Urinary bladder (tissue), 4 donors: ENCODE data around the gene HVCN1. TPM values are rescaled to one million over a fixed set of nuclear protein-coding genes. Genes with fewer than 3 reads are reported as not detected.

ENCODE experiments used
- DNase-seq: peaks from one replicate; pipeline ENCODE4 v3.0.0-alpha.2; 2015; ENCODE audit errors: extremely low spot score
- H3K27ac ChIP-seq: one replicate; pipeline ENCODE4 v1.5.1; 2013; ENCODE audit warnings: low read depth, mild to moderate bottlenecking, moderate library complexity
- H3K36me3 ChIP-seq: one replicate; pipeline ENCODE4 v1.6.1; 2013; ENCODE audit warnings: mild to moderate bottlenecking, moderate library complexity; ENCODE audit not compliant: insufficient read depth
- H3K4me1 ChIP-seq: one replicate; pipeline ENCODE4 v1.6.1; 2013; ENCODE audit warnings: mild to moderate bottlenecking, moderate library complexity; ENCODE audit not compliant: insufficient read depth
- H3K4me3 ChIP-seq: one replicate; pipeline ENCODE4 v1.5.1; 2013; ENCODE audit warnings: low read depth, low read length
- WGBS: extraction: QIAGEN DNeasy Blood & Tissue Kit; methylation state at CpG from one replicate; pipeline ENCODE4 v1.1.7; 2013; 5-methylcytosine and 5-hydroxymethylcytosine counted together
- polyA plus RNA-seq: library from polyadenylated mRNA; stranded (reverse); fragments of 200-250 nt; gene quantifications from one replicate; pipeline ENCODE4 v1.2.3, GENCODE V29; 2013
- total RNA-seq: library from RNA; depleted of rRNA; stranded (reverse); fragments of >200 nt; gene quantifications from one replicate; pipeline ENCODE4 v1.2.3, GENCODE V29; 2014
- donor health status: healthy with polysubstance abuse.
- donor health status: healthy.

Gene HVCN1
- total and polyA plus RNA-seq, 2 donors, result 9.7 to 9.9 TPM

DNA sequence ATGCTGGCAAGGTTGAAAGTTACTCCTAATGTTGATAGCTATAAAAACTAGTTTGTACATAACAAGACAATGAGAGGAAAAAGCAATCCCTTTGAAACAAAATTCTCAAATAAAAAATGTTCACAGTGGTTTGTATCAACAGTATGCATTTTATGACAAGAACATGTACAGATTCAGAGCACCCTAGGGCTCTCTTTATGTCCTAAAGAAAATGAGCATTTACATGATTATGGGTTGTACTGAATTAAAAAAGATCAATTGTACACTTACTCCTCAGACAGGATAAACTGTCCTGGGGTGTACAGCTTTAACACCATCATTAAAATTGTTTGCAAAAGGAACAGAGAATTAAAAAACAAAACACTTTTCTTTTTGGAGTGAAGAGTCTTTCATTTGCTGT lies 31.6 kb upstream of the HVCN1 start:
- Histone ChIP-seq H3K4me3 (no peak overlapping the region), H3K36me3 (peaks cover 3% of the 10 kb centered on the region), H3K27ac (no peak overlapping the region), H3K4me1 (no peaks in the 10 kb centered on the region)
- DNase-seq, result no peak

DNA sequence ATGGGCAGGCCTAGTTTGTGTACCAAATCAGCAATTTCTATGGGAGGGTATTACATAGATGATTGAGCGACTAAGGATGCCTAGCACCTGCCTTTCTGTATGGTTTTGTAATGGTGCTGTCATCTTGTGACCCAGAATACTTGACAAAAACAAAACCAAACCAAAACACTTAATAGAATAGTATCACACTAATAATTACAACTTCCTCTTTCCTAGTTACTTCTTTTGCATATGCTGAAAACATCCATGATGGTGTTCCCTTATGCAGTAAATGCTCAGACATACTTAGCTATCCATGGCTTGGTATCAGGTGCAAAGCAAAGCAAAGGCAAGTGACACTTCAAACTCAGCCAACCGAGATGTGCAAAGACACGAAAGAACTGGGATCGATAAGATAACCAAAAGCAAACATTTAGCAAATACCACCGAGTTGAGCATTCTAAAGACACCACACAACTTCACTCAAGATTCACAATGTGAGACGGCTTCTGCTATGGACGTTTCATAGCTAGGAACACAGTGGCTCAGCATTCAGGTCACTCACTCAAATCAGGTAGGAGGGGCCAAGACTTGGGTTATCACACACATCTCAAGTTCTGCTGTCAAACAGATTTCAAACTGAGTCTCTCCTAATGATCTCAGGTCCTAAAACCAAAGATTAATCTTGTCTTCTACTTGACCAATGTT lies 29.4 kb upstream of the HVCN1 start:
- DNase-seq, result no peak
- H3K27ac ChIP-seq, result no peak overlapping the region
- H3K4me1 ChIP-seq, result no peaks in the 10 kb centered on the region
- peaks cover 3% of the 10 kb centered on the region for H3K36me3 ChIP-seq
- H3K4me3 ChIP-seq, result no peak overlapping the region
- 90% methylated on average over 7 of the region's 7 CpGs for WGBS

DNA sequence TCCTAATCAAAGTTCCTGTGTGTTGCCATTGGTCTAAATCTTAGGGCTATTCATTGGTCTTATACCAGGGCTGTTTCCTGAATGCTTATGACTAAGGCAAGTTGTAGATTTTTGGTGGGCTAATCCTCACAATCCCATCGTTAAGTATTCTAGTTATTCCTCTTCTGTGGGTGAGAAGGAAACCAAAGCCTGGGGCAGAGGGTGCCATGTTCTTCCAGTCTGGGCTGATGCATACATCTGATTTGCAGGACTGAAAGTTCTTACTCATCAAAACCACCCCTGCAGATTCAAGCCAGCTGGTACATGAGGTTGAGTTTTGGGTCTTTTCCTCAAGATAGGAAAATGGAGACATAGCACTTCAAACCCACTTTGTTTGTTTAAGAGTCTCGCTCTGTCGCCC lies 28.1 kb upstream of the HVCN1 start:
- DNase-seq, result no peak
- no peak overlapping the region for H3K27ac ChIP-seq
- no peak overlapping the region for H3K4me3 ChIP-seq
- no peaks in the 10 kb centered on the region for H3K36me3 ChIP-seq
- WGBS, result 97% methylated on average over 3 of the region's 3 CpGs
- H3K4me1 ChIP-seq, result no peaks in the 10 kb centered on the region

DNA sequence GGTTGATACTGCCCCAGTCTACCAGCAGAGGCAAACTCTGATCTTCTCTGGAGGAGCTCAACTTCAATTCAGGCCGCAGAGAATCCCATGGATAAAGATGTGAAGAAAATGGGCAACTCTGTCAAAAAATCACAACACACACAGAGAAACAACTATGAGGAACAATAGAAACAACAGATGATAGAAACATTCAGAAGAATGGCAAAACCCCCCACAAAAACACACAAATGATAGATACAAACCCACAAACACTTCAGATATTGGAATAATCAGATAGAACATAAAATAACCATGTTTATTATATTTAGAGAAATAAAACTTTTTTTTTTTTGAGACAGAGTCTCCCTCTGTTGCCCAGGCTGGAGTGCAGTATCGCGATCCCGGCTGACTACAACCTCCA lies 20.0 kb upstream of the HVCN1 start:
- DNase-seq, result no peak
- WGBS, result 98% methylated on average over 4 of the region's 4 CpGs
- no peaks in the 10 kb centered on the region for H3K4me1 ChIP-seq
- no peaks in the 10 kb centered on the region for H3K36me3 ChIP-seq
- no peak overlapping the region for H3K4me3 ChIP-seq
- no peak overlapping the region for H3K27ac ChIP-seq

DNA sequence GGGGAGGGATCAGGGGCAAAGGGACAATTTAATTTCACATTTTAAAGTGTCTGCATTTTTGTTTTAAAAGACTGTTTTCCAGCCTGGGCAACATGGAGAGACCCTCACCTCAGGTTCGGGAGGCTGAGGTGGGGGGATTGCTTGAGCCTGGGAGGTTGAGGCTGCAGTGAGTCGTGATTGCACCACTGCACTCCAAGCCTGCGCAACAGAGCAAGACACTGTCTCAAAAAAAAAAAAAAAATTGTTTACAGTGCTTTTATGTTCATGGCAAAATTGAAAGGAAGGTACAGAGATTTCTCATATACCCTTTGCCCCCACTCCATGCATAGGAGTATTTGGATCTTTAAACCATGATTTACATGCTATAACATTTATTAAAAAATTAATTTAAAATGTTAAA lies 16.4 kb upstream of the HVCN1 start:
- Histone ChIP-seq H3K4me3 (no peak overlapping the region), H3K4me1 (no peaks in the 10 kb centered on the region), H3K36me3 (no peaks in the 10 kb centered on the region), H3K27ac (no peak overlapping the region)
- no peak for DNase-seq
- WGBS, result 64% methylated on average over 3 of the region's 3 CpGs

DNA sequence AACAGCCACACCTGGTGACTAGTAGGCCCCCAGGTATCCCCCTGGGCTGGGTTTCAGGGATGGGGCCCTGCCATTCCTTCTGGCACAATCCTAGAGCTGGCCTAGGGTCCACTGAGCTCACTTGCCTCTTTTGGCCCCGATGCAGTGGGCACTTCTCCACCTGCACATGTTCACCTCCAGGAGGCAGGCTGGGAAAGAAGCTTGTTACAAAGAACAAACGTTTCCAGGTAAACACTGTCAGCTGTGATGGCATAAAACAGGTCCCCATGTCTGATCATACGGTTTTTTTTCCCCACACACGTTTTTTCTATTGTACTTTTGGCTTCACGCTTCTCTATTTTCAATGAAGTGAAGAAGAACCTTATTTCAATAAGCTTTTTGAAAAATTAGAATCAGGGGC lies 15.8 kb upstream of the HVCN1 start:
- Histone ChIP-seq H3K27ac (no peak overlapping the region), H3K36me3 (no peaks in the 10 kb centered on the region), H3K4me1 (no peaks in the 10 kb centered on the region), H3K4me3 (no peak overlapping the region)
- no peak for DNase-seq
- WGBS, result 37% methylated on average over 5 of the region's 5 CpGs

DNA sequence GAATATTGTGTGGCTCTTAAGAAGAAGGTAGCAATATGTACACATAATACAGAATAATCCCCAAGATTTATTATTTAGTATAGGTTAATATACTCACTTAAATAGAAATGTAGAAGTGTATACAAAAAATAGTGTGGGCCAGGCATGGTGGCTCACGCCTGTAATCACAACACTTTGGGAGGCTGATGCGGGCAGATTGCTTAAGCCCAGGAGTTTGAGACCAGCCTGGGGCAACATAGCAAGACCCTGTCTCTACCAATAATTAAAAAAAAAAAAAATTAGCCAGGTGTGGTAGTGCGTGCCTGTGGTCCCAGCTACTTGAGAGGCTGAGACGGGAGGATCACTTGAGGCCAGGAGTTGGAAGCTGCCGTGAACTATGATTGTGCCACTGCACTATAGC lies 15.3 kb upstream of the HVCN1 start:
- no peaks in the 10 kb centered on the region for H3K4me1 ChIP-seq
- no peaks in the 10 kb centered on the region for H3K36me3 ChIP-seq
- 96% methylated on average over 5 of the region's 5 CpGs for WGBS
- H3K27ac ChIP-seq, result no peak overlapping the region
- no peak overlapping the region for H3K4me3 ChIP-seq
- DNase-seq, result no peak

DNA sequence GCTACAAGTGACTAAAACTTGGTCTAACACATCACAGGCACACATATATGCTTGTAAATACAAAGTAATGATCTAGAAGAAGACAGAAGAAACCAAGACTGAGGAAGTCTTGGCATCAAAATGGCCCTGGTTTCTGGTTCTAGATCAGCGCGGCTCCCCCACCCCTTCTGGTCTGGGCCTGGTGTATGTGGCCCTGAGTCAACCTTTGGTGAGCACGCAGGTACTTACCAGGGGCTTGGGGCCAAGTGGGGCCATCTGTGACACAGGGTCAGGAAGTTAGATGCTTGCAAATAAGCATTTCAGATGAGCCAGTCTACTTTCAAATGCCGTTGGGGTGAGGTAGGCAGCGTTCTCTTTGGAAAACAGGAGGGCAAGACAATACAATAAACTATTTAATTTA lies 13.2 kb upstream of the HVCN1 start:
- H3K36me3 ChIP-seq, result no peaks in the 10 kb centered on the region
- no peak overlapping the region for H3K27ac ChIP-seq
- H3K4me3 ChIP-seq, result no peak overlapping the region
- no peaks in the 10 kb centered on the region for H3K4me1 ChIP-seq
- WGBS, result 96% methylated on average over 5 of the region's 5 CpGs
- DNase-seq, result no peak

DNA sequence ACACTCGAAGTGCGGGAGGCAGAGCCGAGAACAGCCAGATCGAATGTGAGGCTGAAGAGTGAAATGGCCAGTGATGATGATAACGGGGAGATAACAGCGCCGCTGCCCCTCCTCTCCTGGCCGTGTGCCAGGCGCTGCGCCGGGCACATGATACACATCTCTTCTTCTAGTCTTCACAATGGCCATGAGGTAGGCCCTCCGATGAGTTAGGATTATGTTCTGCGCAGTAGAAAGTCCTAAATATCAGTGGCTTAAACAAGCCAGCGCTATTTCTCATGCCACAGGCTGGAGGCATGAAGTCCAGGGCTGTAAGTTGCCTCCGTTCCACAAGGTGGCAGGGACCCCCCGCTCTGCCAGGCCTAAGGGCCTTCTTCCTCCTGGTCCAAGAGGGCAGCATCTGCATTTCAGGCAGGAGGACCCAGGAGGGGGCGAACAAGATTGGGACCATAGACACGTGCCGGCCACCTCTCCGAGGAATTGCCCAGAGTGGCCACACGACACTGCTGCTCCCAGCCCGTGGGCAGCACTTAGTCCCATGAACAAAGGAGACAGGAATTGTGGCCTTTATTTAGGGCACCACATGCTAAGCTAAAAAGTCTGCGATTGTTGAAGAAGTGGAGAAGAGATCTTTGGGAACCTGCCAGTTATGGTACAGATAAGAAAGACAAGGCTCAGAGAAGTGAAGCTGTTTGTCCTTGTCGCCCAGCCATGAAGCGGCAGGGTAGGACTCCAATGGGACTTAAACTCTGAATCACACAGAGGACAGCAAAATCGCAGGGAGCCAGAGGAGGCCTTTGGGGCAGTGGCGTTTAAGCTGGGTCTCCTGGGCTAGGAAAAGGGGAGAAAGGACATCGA lies 10.9 kb upstream of the HVCN1 start:
- Histone ChIP-seq H3K4me1 (no peaks in the 10 kb centered on the region), H3K36me3 (no peaks in the 10 kb centered on the region), H3K4me3 (no peak overlapping the region), H3K27ac (no peak overlapping the region)
- 67% methylated on average over 28 of the region's 28 CpGs for WGBS
- no peak for DNase-seq

DNA sequence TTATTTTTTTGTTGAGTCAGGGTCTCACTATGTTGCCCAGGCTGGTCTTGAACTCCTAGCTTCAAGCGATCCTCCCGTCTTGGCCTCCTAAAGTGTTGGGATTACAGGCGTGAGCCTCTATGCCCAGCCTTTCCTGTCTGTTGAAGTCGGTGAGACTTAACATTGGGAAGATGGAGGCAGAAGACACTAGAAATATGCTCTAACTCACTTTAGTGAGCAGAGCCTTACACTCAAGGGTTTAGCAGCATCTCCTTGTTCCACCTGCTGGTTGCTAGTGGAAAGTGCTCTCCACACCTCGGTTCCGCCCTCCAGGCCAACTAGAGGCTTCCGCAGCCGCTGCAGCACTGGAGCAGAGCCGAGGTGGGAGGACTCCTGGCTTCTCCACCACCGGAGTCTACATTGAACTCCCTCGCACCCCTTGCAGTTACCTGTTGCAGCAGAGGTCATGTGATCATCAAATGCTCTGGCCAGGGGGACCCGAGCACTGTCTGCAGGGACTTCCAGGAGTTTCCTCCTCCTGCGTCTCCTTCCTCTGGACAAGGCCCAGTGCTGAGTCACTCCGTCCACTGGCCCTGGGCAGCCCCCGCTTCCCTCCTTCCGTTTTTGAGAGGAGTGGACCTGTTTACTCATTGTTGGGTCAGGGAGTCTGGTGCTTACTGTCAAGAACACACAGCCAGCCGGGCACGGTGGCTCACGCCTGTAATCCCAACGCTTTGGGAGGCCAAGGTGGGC lies 9.4 kb upstream of the HVCN1 start:
- H3K4me3 ChIP-seq, result no peak overlapping the region
- H3K4me1 ChIP-seq, result no peaks in the 10 kb centered on the region
- WGBS, result 34% methylated on average over 20 of the region's 20 CpGs
- no peak overlapping the region for H3K27ac ChIP-seq
- DNase-seq, result peak; percentile 40
- no peaks in the 10 kb centered on the region for H3K36me3 ChIP-seq

DNA sequence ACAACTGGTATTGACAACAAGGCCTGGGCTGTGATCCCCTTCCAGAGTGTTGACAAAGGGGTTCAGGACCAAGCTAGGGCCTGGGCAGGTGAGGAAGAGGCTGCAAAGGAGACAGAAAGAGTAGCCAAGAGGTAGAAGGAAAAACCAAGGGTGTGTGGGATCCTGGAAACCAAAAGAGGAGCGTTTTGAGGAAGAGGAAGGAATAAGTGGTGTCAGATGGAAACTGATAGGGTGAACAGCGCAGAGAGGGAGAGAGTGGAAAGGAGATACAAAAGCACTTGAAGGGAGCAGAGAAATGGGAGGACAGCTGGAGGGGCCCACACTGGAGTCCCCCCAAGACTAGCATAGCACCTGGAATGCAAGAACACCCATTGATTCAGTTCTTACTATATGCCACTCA lies 8.3 kb upstream of the HVCN1 start:
- Histone ChIP-seq H3K27ac (no peak overlapping the region), H3K4me1 (no peaks in the 10 kb centered on the region), H3K4me3 (no peak overlapping the region), H3K36me3 (no peaks in the 10 kb centered on the region)
- no peak for DNase-seq
- 89% methylated on average over 2 of the region's 2 CpGs for WGBS

DNA sequence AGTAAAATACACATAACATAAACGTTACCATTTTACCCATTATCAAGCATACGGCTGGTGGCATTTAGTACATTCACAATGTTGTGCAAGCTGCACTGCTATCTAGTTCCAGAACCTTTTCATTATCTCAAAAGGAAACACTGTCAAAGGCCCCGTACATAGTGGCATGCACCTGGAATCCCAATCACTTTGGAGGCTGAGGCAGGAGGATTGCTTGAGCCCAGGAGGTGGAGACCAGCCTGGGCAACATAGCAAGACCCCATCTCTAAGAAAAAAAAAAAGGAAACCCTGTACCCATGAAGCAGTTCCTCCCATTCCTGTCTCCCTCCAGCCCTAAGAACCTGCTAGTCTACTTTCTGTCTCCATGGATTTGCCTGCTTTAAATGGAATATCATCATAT lies 7.4 kb upstream of the HVCN1 start:
- no peak overlapping the region for H3K27ac ChIP-seq
- H3K4me1 ChIP-seq, result no peaks in the 10 kb centered on the region
- H3K36me3 ChIP-seq, result no peaks in the 10 kb centered on the region
- 84% methylated on average over 3 of the region's 3 CpGs for WGBS
- DNase-seq, result no peak
- no peak overlapping the region for H3K4me3 ChIP-seq

DNA sequence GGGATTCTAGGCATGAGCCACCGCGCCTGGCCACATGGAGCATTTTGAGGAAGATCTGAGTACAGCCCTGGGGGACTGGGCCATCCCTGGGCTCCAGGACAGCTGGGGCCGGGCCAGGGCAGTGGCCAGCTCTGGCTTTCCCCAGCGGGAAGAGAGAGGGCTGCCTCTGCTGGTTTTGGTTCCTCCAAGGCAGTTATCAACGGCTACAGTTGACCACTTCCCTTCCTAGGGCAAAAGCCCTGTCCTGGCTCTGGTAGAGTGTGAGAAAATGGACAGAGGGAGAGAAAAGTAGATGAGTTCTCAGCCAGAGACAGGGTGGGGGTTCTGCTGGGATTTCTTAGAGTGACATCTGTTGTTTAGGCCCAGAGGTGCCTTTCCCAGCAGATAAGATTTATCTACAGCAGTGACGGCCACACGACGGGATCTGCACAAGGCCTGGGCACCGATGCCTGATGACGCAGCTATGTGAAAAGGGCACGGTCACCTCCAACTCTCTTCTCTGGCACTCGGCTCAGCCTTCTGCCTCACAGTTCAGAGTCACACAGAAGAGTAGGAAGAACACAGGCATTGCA lies 5.5 kb upstream of the HVCN1 start:
- no peak overlapping the region for H3K27ac ChIP-seq
- no peak for DNase-seq
- H3K4me3 ChIP-seq, result no peak overlapping the region
- 80% methylated on average over 12 of the region's 12 CpGs for WGBS
- H3K4me1 ChIP-seq, result no peaks in the 10 kb centered on the region
- H3K36me3 ChIP-seq, result no peaks in the 10 kb centered on the region

DNA sequence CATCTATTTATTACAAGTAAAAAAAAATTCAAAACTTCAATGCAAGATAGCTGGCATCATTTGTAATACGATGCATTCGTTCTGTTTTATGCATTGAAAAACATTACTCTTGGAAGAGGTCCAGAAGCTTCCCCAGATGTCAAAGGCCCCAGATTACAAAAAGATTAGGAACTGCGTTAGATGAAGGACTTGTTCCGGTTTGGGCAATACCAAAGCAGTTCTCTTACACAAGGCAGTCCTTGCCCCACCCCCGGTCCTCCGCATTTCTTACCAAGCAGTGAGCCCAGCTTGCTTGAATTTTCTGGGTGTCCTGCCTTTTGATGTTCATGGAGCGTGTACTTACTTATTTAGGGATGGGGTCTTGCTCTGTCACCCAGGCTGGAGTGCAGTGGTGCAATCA lies 4.8 kb upstream of the HVCN1 start:
- H3K4me1 ChIP-seq, result no peaks in the 10 kb centered on the region
- no peaks in the 10 kb centered on the region for H3K36me3 ChIP-seq
- WGBS, result 63% methylated on average over 7 of the region's 7 CpGs
- DNase-seq, result no peak
- H3K27ac ChIP-seq, result no peak overlapping the region
- no peak overlapping the region for H3K4me3 ChIP-seq
